Muscle of arm (tissue), 12 donors: Measurements from ENCODE around the gene ZNHIT3. TPM values are rescaled to one million over a fixed set of nuclear protein-coding genes. Genes with fewer than 3 reads are reported as not detected.

Experiments
- DNase-seq: peaks from one replicate; pipeline ENCODE4 v3.0.0-alpha.2; 2013
- polyA plus RNA-seq, 12 donors: library from polyadenylated mRNA; unstranded; fragments of 120-200 nt; gene quantifications; one replicate each; pipeline ENCODE4 v1.2.1, GENCODE V29; 2013; ENCODE audit not compliant: insufficient read length in 12 of 12

The ZNHIT3 gene
- polyA plus RNA-seq, 12 donors = 25.5 to 66.1 (median 57.6) TPM; not detected in 1

- DNase-seq = peak; percentile 94
These were observed 58.6 kb downstream of the ZNHIT3 start for GRCh38 chr17:36545077-36545464.

Other genes starting within 250 kb of the ZNHIT3 start
- gene TBC1D3I, start 222.1 kb upstream of the ZNHIT3 start, polyA plus RNA-seq = 1 to 10 TPM in 3 of 12 donors, not detected in 9; 1.9 to 8.1 (median 3.2) TPM
- gene TBC1D3G, start 162.8 kb upstream of the ZNHIT3 start, polyA plus RNA-seq = under 1 TPM in 1 of 12 donors, not detected in 11; 0.85 TPM
- gene TBC1D3H, start 98.2 kb upstream of the ZNHIT3 start, polyA plus RNA-seq = 10 to 100 TPM in 1 of 12 donors, not detected in 11; 11.2 TPM
- 10 to 100 TPM in 11 of 12 donors, not detected in 1; 19.7 to 60.2 (median 30.8) TPM for gene MYO19, start 48.2 kb downstream of the ZNHIT3 start, polyA plus RNA-seq
- gene PIGW, start 48.3 kb downstream of the ZNHIT3 start, polyA plus RNA-seq = 10 to 100 TPM in 2 of 12 donors, 1 to 10 TPM in 9, not detected in 1; 6.7 to 11.6 (median 9.3) TPM
- gene GGNBP2, start 58.2 kb downstream of the ZNHIT3 start, polyA plus RNA-seq = 10 to 100 TPM in 11 of 12 donors, not detected in 1; 47.7 to 91.0 (median 64.3) TPM
- gene DHRS11, start 105.2 kb downstream of the ZNHIT3 start, polyA plus RNA-seq = 10 to 100 TPM in 1 of 12 donors, 1 to 10 TPM in 10, not detected in 1; 4.9 to 30.6 (median 6.9) TPM
- 1 to 10 TPM in 10 of 12 donors, not detected in 2; 3.0 to 4.8 (median 3.4) TPM for gene MRM1, start 114.9 kb downstream of the ZNHIT3 start, polyA plus RNA-seq